ENCODE results near the gene INPP1. TPM values are rescaled to one million over a fixed set of nuclear protein-coding genes. Genes with fewer than 3 reads are reported as not detected.

Gene INPP1
- total and polyA plus RNA-seq, 4 donors, result 9.1 to 13.2 (median 12.4) TPM

GRCh38 chr2:190405995-190406394 lies 62.6 kb downstream of the INPP1 start:
- WGBS, result 80% methylated on average over 3 of the region's 3 CpGs
- no peak for DNase-seq (ENCODE audit: low spot score)
- TF ChIP-seq TAF1 (conservative IDR thresholded peaks at IDR 0.05) (no peak), FOXA2 (IDR thresholded peaks at IDR 0.05) (no peak), NR2F2 (IDR thresholded peaks at IDR 0.05) (no peak), SP1 (IDR thresholded peaks at IDR 0.05) (no peak), RXRA (IDR thresholded peaks at IDR 0.05) (no peak), GABPA (IDR thresholded peaks at IDR 0.05 in 1 of 2, conservative IDR thresholded peaks at IDR 0.05 in 1 of 2) (no peak), HNF4G (IDR thresholded peaks at IDR 0.05) (no peak), MAX (IDR thresholded peaks at IDR 0.05) (no peak), JUND (IDR thresholded peaks at IDR 0.05) (no peak), EGR1 (IDR thresholded peaks at IDR 0.05; ENCODE audit: low read depth in 2 of 2) (no peak), HNF4A (conservative IDR thresholded peaks at IDR 0.05) (no peak), YY1 (IDR thresholded peaks at IDR 0.05) (no peak)
- TF ChIP-seq, protein P1, sequence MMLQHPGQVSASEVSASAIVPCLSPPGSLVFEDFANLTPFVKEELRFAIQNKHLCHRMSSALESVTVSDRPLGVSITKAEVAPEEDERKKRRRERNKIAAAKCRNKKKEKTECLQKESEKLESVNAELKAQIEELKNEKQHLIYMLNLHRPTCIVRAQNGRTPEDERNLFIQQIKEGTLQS (IDR thresholded peaks at IDR 0.05), result no peak

GRCh38 chr2:190406805-190407204 lies 63.4 kb downstream of the INPP1 start:
- Histone ChIP-seq H3K36me3 (ENCODE audit: control insufficient read depth in 4 of 4, insufficient read depth in 3 of 4, low read depth in 1 of 4, low read length in 3 of 4) (no peaks in the 10 kb centered on the region), H3K27me3 (ENCODE audit: control insufficient read depth in 4 of 4, insufficient read depth in 4 of 4, low read length in 3 of 4) (peaks cover 0 to 4% (median 2%) of the 10 kb centered on the region in 4 donors), H3K27ac (ENCODE audit: low read depth in 1 of 2, low read length in 2 of 2) (no peak overlapping the region), H3K4me3 (ENCODE audit: low read depth in 1 of 3, low read length in 3 of 3) (no peak overlapping the region), H3K9ac (ENCODE audit: low read depth in 1 of 2, low read length in 2 of 2) (no peak overlapping the region), H3K4me1 (ENCODE audit: control insufficient read depth in 4 of 4, insufficient read depth in 4 of 4, low read length in 3 of 4) (peaks cover 0 to 9% (median 3%) of the 10 kb centered on the region in 4 donors), H3K9me3 (ENCODE audit: control insufficient read depth in 4 of 4, low read length in 3 of 4) (peaks cover 0 to 5% (median 0%) of the 10 kb centered on the region in 4 donors)
- WGBS, result 91% methylated on average over 4 of the region's 4 CpGs
- DNase-seq (ENCODE audit: low spot score), result no peak
- TF ChIP-seq HNF4G (IDR thresholded peaks at IDR 0.05) (no peak), MAX (IDR thresholded peaks at IDR 0.05) (no peak), FOXA2 (IDR thresholded peaks at IDR 0.05) (no peak)
- TF ChIP-seq, protein P2, sequence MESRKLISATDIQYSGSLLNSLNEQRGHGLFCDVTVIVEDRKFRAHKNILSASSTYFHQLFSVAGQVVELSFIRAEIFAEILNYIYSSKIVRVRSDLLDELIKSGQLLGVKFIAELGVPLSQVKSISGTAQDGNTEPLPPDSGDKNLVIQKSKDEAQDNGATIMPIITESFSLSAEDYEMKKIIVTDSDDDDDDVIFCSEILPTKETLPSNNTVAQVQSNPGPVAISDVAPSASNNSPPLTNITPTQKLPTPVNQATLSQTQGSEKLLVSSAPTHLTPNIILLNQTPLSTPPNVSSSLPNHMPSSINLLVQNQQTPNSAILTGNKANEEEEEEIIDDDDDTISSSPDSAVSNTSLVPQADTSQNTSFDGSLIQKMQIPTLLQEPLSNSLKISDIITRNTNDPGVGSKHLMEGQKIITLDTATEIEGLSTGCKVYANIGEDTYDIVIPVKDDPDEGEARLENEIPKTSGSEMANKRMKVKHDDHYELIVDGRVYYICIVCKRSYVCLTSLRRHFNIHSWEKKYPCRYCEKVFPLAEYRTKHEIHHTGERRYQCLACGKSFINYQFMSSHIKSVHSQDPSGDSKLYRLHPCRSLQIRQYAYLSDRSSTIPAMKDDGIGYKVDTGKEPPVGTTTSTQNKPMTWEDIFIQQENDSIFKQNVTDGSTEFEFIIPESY (IDR thresholded peaks at IDR 0.05), result no peak
- TF ChIP-seq, protein P3, sequence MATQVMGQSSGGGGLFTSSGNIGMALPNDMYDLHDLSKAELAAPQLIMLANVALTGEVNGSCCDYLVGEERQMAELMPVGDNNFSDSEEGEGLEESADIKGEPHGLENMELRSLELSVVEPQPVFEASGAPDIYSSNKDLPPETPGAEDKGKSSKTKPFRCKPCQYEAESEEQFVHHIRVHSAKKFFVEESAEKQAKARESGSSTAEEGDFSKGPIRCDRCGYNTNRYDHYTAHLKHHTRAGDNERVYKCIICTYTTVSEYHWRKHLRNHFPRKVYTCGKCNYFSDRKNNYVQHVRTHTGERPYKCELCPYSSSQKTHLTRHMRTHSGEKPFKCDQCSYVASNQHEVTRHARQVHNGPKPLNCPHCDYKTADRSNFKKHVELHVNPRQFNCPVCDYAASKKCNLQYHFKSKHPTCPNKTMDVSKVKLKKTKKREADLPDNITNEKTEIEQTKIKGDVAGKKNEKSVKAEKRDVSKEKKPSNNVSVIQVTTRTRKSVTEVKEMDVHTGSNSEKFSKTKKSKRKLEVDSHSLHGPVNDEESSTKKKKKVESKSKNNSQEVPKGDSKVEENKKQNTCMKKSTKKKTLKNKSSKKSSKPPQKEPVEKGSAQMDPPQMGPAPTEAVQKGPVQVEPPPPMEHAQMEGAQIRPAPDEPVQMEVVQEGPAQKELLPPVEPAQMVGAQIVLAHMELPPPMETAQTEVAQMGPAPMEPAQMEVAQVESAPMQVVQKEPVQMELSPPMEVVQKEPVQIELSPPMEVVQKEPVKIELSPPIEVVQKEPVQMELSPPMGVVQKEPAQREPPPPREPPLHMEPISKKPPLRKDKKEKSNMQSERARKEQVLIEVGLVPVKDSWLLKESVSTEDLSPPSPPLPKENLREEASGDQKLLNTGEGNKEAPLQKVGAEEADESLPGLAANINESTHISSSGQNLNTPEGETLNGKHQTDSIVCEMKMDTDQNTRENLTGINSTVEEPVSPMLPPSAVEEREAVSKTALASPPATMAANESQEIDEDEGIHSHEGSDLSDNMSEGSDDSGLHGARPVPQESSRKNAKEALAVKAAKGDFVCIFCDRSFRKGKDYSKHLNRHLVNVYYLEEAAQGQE (IDR thresholded peaks at IDR 0.05), result no peak

More at GRCh38 chr2:190405995-190406394, 62.6 kb downstream of the INPP1 start:
- H3K36me3 ChIP-seq (ENCODE audit: control insufficient read depth in 4 of 4, insufficient read depth in 3 of 4, low read depth in 1 of 4, low read length in 3 of 4), result no peaks in the 10 kb centered on the region
- H3K4me1 ChIP-seq (ENCODE audit: control insufficient read depth in 4 of 4, insufficient read depth in 4 of 4, low read length in 3 of 4), result peaks cover 0 to 9% (median 3%) of the 10 kb centered on the region in 4 donors
- no peak overlapping the region for H3K27ac ChIP-seq (ENCODE audit: low read depth in 1 of 2, low read length in 2 of 2)
- H3K9ac ChIP-seq (ENCODE audit: low read depth in 1 of 2, low read length in 2 of 2), result no peak overlapping the region
- peaks cover 0 to 4% (median 2%) of the 10 kb centered on the region in 4 donors for H3K27me3 ChIP-seq (ENCODE audit: control insufficient read depth in 4 of 4, insufficient read depth in 4 of 4, low read length in 3 of 4)
- no peak overlapping the region for H3K4me3 ChIP-seq (ENCODE audit: low read depth in 1 of 3, low read length in 3 of 3)
- peaks cover 0 to 5% (median 0%) of the 10 kb centered on the region in 4 donors for H3K9me3 ChIP-seq (ENCODE audit: control insufficient read depth in 4 of 4, low read length in 3 of 4)

All from liver (tissue), 9 donors.